ENCODE data around the gene NAB1.

The NAB1 gene

DNA sequence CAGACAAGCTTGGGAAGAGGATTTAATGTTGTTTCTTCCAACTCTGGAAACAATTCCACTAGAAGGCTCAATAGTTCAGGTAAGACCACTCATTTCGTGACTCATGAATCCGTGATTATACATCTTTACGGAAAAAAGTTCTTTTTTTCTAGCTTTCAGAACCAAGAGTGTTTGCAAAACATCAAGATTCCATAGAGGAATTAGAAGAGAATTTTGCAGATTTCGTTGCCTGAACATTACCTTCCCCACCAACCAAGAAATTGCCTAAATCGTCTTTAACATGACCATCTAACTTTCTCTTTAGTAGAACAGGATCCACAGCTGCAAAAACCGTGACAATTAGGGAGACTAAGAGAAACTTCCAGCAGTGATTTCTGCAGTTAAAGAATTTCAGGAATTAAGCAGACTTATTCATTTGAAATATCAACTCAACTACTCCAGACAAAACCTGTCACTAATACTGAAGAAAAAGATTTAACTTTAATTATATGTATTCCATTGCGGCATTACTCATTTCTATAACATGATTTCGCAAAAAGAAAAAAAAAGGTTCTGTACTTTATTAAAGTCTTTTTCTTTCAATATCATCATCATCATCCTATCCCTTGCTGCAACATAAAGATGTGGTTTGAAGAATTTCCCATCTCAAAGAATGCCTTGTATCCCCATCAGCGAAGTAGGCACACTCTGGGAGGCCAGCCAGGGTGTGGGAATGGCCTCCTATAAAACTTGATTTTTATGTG lies 1.9 kb upstream of the NAB1 start:
- TF ChIP-seq, protein P1, sequence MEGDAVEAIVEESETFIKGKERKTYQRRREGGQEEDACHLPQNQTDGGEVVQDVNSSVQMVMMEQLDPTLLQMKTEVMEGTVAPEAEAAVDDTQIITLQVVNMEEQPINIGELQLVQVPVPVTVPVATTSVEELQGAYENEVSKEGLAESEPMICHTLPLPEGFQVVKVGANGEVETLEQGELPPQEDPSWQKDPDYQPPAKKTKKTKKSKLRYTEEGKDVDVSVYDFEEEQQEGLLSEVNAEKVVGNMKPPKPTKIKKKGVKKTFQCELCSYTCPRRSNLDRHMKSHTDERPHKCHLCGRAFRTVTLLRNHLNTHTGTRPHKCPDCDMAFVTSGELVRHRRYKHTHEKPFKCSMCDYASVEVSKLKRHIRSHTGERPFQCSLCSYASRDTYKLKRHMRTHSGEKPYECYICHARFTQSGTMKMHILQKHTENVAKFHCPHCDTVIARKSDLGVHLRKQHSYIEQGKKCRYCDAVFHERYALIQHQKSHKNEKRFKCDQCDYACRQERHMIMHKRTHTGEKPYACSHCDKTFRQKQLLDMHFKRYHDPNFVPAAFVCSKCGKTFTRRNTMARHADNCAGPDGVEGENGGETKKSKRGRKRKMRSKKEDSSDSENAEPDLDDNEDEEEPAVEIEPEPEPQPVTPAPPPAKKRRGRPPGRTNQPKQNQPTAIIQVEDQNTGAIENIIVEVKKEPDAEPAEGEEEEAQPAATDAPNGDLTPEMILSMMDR (IDR thresholded peaks at IDR 0.05; ENCODE audit: low read depth, low read length, missing control alignments), result no peak
- no peak overlapping the region for H3K4me3 ChIP-seq (ENCODE audit: low read depth, low read length)
- DNase-seq (ENCODE audit: low read depth), result no peak

DNA sequence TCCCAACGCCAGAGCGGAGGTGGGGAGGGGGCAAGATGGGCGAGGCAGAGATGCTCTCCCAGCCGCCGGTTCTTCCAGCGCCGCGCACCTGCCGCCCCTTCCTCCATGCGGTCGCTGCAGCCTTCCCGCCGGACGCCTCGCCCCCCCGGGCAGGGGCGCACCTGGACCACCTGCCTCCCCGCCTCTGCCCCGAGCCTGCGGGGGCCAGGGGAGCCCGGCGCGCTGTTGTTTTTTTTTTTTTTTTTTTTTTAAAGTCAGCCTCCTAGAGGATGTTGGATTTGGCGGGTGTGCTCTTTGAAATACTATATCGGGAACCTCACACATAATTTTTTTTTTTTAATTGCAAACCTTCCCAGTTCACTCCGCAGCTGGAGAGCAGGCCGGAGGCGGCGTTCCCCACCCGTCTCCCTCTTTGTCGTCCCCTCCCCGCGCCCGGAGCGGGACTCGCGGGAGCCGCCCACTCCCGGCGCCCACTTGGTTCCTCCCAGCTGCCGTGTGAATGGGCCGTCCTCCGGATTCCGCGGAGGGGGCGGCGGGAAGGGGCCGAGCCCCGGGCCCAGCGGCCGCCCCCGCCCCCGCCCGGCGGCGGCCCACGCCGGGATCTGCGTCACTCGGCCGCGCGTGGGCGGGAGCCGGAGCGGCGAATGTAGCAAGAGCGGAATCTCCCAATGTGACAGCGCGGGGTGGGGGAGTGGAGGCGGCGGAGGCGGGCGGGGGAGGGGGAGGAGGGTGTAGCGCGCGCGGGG lies 421 bp upstream of the NAB1 start:
- TF ChIP-seq, protein P1 (IDR thresholded peaks at IDR 0.05; ENCODE audit: low read depth, low read length, missing control alignments), result no peak
- peak overlapping the region; percentile 76 for H3K4me3 ChIP-seq (ENCODE audit: low read depth, low read length)
- peak; percentile 50 for DNase-seq (ENCODE audit: low read depth)

DNA sequence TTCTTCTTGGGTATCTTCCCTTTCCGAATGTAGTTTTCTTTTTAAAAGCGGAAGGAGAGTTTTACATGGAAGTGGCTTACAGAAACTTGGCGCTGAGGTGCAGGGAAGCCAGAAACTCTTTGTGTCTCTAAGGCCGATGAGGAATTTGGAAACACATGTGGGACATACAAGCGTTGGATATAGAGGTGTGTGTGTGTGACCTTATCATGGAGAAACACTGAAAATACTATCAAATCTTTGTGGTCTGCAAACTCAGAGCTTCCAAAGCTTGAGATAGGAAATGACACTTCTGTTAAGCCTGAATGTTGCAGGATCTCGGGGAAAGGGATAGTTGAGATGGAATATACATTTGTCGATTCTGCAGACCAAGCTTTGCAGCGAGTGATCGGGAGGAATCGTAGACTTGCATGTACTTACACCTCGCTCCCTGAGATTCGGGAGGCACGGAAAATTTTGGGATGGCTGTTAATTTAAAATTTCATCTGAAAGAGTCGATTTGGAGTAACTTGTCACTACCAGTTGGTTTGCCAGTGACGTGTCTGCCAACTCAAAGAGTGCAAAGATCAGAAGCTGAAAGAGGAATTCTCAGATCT lies 1.0 kb downstream of the NAB1 start:
- DNase-seq (ENCODE audit: low read depth), result no peak
- TF ChIP-seq, protein P1 (IDR thresholded peaks at IDR 0.05; ENCODE audit: low read depth, low read length, missing control alignments), result no peak
- H3K4me3 ChIP-seq (ENCODE audit: low read depth, low read length), result peak overlapping the region; percentile 98

DNA sequence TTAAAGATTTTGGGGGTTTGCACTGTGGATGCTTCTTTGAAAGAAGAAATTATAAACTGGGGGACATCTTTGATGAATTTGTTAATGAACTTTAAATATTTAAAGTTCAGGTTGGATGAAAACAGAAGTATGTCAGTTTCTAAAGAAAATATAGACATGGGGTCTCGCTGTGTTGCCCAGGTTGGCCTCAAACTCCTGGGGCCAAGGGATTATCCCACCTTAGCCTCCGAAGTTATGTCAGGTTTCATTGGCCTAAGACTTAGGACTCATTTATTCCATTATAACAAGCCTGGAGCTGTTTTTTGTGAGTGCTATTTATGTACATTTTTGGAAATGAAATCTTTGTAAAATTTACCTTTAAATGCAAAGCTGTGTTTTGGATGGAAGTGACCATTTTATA lies 2.5 kb downstream of the NAB1 start:
- H3K4me3 ChIP-seq (ENCODE audit: low read depth, low read length), result no peak overlapping the region; the same call in 1 of the 2 replicates
- no peak for DNase-seq (ENCODE audit: low read depth)
- TF ChIP-seq, protein P1 (IDR thresholded peaks at IDR 0.05; ENCODE audit: low read depth, low read length, missing control alignments), result no peak

DNA sequence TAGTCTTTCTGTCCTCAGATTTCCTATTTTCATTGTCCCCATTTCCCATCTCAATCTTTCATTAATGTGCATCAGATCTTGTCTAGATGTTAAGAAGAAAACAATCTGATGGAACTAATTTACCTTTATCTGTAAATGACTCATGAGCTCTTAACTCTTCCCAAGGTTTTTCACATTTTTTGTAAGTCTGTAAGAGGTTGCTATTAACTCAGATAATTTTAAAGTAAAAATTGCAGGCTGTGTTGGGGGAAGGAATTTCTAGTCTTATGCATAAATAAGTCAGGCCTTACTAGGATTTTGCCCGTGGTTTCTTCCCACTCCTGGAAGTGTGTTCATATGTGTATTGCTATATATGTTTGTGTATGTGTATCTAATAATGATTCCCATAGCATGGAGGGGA lies 4.3 kb downstream of the NAB1 start:
- no peak overlapping the region for H3K4me3 ChIP-seq (ENCODE audit: low read depth, low read length)
- TF ChIP-seq, protein P1 (IDR thresholded peaks at IDR 0.05; ENCODE audit: low read depth, low read length, missing control alignments), result no peak
- no peak for DNase-seq (ENCODE audit: low read depth)

DNA sequence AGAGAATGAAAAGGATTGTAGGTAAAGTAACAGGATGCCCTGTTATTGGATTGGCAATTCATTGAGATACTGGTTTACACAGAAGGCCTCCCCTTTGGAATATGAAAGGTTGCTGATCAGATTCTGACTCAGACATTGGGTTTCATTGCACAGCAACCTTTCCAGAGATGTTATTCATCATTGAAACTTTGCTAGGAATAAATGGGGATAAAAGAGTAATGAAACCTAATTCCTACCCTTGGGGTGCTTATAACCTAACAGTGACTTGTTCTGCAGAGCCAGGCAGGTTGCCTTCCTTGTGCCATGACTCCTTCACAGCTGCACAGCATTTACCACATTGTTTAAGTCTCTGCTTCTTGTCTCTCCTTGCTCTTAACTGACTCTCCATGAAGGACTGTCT lies 5.0 kb downstream of the NAB1 start:
- TF ChIP-seq, protein P1 (IDR thresholded peaks at IDR 0.05; ENCODE audit: low read depth, low read length, missing control alignments), result no peak
- H3K4me3 ChIP-seq (ENCODE audit: low read depth, low read length), result no peak overlapping the region
- no peak for DNase-seq (ENCODE audit: low read depth)

Data from GM12864 (cell line).